ENCODE measurements around the gene B4GALNT1. TPM values are rescaled to one million over a fixed set of nuclear protein-coding genes. Genes with fewer than 3 reads are reported as not detected.

The B4GALNT1 gene
- polyA plus RNA-seq, 1 donor from 2014 or later: 99.9 TPM

DNA sequence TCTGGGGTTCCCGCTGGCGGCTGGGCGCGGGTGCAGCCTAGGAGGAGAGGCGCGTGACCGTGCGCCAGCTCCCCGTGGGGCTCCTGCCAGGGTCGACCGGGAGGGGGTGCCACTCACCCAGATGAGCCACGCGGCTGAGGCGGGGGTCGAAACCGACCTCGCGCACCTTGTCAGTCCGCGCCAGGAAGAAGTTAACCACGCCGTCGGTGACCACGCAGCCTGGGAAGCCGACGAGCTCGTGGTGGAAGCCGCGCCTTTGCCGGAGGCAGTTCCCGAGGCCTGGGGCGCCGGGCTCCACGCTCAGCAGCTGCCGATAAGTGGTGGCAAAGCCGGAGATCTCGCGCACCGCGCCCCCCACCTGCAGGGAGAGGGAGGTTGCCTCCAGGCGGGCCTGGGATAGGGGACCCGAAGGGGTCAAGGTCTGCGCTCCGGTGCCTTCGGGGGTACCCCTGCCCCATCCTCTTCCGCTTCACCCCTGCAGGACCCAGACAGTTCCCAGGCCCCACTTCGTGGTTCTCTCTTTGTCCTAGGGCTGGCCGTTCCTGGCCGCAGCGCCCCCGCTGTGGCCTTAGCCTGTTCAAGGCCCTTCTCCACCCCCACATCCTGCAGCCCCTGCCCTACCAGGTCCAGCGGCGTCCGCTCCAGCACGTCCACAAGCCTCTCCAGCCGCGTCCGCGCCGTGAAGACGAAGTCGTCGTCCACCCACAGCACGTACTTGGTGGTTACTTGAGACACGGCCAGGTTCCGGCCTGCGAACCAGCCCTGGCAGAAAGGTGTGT is 5.3 kb downstream of the B4GALNT1 start:
- Histone ChIP-seq H3K9ac (ENCODE audit: low read length) (no peak overlapping the region), H3K4me2 (ENCODE audit: low read length) (no peak overlapping the region), H4K20me1 (ENCODE audit: insufficient read depth) (no peaks in the 10 kb centered on the region), H3K9me3 (ENCODE audit: low read length) (no peaks in the 10 kb centered on the region), H3K27me3 (ENCODE audit: insufficient read depth, low read depth, low read length) (peaks cover 67% of the 10 kb centered on the region), H3K79me2 (replicated peaks; ENCODE audit: insufficient read depth, low read length) (peaks cover 7% of the 10 kb centered on the region), H3K27ac (ENCODE audit: low read length) (no peak overlapping the region), H2AFZ (ENCODE audit: low read depth, low read length) (no peak overlapping the region), H3K9me2 (ENCODE audit: insufficient read depth, low read length) (no peaks in the 10 kb centered on the region), H3F3A (ENCODE audit: insufficient read depth, low read length, poor library complexity, severe bottlenecking) (no peaks in the 10 kb centered on the region), H3K4me3 (ENCODE audit: low read length) (peak overlapping the region; percentile 38), H3K36me3 (ENCODE audit: insufficient read depth, low read length) (peaks cover 14% of the 10 kb centered on the region)
- TF ChIP-seq, protein P1, sequence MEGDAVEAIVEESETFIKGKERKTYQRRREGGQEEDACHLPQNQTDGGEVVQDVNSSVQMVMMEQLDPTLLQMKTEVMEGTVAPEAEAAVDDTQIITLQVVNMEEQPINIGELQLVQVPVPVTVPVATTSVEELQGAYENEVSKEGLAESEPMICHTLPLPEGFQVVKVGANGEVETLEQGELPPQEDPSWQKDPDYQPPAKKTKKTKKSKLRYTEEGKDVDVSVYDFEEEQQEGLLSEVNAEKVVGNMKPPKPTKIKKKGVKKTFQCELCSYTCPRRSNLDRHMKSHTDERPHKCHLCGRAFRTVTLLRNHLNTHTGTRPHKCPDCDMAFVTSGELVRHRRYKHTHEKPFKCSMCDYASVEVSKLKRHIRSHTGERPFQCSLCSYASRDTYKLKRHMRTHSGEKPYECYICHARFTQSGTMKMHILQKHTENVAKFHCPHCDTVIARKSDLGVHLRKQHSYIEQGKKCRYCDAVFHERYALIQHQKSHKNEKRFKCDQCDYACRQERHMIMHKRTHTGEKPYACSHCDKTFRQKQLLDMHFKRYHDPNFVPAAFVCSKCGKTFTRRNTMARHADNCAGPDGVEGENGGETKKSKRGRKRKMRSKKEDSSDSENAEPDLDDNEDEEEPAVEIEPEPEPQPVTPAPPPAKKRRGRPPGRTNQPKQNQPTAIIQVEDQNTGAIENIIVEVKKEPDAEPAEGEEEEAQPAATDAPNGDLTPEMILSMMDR (IDR thresholded peaks at IDR 0.05; ENCODE audit: poor library complexity, severe bottlenecking): peak; percentile 14
- TF ChIP-seq, protein P2, sequence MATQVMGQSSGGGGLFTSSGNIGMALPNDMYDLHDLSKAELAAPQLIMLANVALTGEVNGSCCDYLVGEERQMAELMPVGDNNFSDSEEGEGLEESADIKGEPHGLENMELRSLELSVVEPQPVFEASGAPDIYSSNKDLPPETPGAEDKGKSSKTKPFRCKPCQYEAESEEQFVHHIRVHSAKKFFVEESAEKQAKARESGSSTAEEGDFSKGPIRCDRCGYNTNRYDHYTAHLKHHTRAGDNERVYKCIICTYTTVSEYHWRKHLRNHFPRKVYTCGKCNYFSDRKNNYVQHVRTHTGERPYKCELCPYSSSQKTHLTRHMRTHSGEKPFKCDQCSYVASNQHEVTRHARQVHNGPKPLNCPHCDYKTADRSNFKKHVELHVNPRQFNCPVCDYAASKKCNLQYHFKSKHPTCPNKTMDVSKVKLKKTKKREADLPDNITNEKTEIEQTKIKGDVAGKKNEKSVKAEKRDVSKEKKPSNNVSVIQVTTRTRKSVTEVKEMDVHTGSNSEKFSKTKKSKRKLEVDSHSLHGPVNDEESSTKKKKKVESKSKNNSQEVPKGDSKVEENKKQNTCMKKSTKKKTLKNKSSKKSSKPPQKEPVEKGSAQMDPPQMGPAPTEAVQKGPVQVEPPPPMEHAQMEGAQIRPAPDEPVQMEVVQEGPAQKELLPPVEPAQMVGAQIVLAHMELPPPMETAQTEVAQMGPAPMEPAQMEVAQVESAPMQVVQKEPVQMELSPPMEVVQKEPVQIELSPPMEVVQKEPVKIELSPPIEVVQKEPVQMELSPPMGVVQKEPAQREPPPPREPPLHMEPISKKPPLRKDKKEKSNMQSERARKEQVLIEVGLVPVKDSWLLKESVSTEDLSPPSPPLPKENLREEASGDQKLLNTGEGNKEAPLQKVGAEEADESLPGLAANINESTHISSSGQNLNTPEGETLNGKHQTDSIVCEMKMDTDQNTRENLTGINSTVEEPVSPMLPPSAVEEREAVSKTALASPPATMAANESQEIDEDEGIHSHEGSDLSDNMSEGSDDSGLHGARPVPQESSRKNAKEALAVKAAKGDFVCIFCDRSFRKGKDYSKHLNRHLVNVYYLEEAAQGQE (IDR thresholded peaks at IDR 0.05; ENCODE audit: borderline replicate concordance): no peak

DNA sequence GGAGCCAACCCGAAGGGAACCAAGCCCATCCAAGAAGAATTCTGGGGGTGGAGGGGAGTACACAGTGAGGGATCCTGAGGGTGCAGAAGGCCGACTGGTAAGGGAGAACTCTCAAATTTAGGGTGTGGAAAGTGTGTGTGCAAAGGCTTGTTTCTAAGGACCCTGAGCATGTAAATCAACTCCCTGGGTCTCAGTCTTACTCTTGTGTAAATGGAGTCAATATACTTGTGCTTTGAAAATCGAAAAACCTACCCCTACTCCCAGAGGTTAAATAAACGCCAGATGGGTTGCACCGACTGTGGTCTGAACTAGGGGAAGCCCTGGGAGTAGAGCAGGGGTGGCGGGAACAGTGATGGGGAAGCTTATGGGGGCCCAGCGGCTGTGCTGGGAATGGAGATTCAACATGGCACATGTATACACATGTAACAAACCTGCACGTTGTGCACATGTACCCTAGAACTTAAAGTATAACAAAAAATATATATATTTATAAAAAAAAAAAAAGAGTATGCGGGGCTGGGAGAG is 6.0 kb downstream of the B4GALNT1 start:
- Histone ChIP-seq H3K4me3 (ENCODE audit: low read length) (no peak overlapping the region), H3K9me3 (ENCODE audit: low read length) (no peaks in the 10 kb centered on the region), H3K4me2 (ENCODE audit: low read length) (no peak overlapping the region), H3K9me2 (ENCODE audit: insufficient read depth, low read length) (no peaks in the 10 kb centered on the region), H3K36me3 (ENCODE audit: insufficient read depth, low read length) (peaks cover 14% of the 10 kb centered on the region), H3K9ac (ENCODE audit: low read length) (no peak overlapping the region), H2AFZ (ENCODE audit: low read depth, low read length) (no peak overlapping the region), H3K27me3 (ENCODE audit: insufficient read depth, low read depth, low read length) (peaks cover 74% of the 10 kb centered on the region), H3K79me2 (replicated peaks; ENCODE audit: insufficient read depth, low read length) (peaks cover 7% of the 10 kb centered on the region), H4K20me1 (ENCODE audit: insufficient read depth) (no peaks in the 10 kb centered on the region), H3K27ac (ENCODE audit: low read length) (no peak overlapping the region), H3F3A (ENCODE audit: insufficient read depth, low read length, poor library complexity, severe bottlenecking) (no peaks in the 10 kb centered on the region)
- TF ChIP-seq EP300 (conservative IDR thresholded peaks at IDR 0.05; ENCODE audit: poor library complexity, severe bottlenecking) (no peak), MXI1 (conservative IDR thresholded peaks at IDR 0.05; ENCODE audit: poor library complexity, severe bottlenecking) (no peak), TAF1 (IDR thresholded peaks at IDR 0.05; ENCODE audit: low read depth) (no peak), RAD21 (conservative IDR thresholded peaks at IDR 0.05) (no peak)
- TF ChIP-seq, protein P2 (IDR thresholded peaks at IDR 0.05; ENCODE audit: borderline replicate concordance): no peak
- TF ChIP-seq, protein P1 (IDR thresholded peaks at IDR 0.05; ENCODE audit: poor library complexity, severe bottlenecking): no peak

Measured in neural cell (in vitro differentiated cells).